HG03457 (cell line): ENCODE data around the gene ICAM1.
"Not testable (repeated sequence)": the region's sequence is repeated elsewhere in the genome, so short reads cannot be mapped to it uniquely, and the experiment has no call there.

Experiments
- ATAC-seq: cut with Tn5 transposase; IDR thresholded peaks from one replicate; pipeline ENCODE4 v1.9.1; 2021; ENCODE audit warnings: moderate number of reproducible peaks; ENCODE audit not compliant: unreplicated experiment

ICAM1 gene

GRCh38 chr19:10241826-10242449 is 29.0 kb upstream of the ICAM1 start:
- not testable (repeated sequence) for ATAC-seq

- ATAC-seq = no peak
Observed at GRCh38 chr19:10243606-10244005, 27.3 kb upstream of the ICAM1 start.

DNA sequence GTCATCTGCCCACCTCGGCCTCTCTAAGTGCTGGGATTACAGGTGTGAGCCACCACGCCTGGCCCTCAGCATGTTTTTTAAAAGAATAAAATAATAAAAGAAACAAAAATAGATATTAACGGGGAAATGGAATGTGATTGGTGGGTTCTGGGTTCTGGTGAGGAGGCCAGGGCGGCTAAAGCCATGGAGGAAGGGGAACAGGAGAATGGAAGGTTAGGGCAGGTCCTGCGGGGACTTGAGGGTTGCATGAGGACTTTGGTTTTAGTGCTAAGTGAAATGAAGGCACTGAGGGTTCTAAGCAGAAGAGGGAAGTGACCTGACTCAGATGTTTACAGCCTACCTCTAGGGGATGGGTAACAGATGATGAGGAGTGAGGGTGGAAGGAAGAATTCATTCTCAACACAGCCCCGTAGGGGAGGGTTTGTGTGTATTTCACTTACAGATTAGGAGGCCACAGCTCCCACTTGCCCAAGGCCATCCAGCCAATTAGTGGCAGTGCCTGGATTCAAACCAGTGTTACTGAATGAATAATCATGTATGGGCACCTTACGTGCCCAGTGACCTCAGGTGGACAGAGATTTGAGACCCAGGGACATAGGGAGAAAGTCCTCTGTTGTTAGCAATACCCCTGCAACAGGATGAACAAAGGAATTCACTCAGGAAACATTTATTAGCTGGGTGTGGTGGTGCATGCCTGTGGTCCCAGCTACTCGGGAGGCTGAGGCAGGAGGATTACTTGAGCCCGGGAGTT is 25.6 kb upstream of the ICAM1 start:
- no peak for ATAC-seq

DNA sequence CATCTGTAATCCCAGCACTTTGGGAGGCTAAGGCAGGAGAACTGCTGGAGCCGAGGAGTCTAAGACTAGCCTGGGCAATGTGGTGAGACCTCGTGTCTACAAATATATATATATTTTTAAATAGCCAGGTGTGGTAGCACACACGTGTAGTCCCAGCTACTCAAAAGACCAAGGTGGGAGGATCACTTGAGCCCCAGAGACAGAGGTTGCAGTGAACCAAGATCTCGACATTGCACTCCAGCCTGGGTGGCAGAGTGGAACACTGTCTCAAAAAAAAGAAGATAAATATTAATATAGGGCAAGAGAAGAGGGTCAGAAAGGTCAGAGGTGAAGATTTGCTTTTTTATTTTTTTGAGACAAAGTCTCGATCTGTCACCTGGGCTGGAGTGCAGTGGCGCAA is 24.4 kb upstream of the ICAM1 start:
- no peak for ATAC-seq

GRCh38 chr19:10251792-10252694 is 18.9 kb upstream of the ICAM1 start, which contains the start of gene MRPL4:
Gene MRPL4 (plus strand): TSS chr19:10252214. CDS start chr19:10252254, 40 bp downstream.
- ATAC-seq = peak; percentile 73

- no peak for ATAC-seq
Observed at GRCh38 chr19:10252707-10253106, 18.2 kb upstream of the ICAM1 start.

DNA sequence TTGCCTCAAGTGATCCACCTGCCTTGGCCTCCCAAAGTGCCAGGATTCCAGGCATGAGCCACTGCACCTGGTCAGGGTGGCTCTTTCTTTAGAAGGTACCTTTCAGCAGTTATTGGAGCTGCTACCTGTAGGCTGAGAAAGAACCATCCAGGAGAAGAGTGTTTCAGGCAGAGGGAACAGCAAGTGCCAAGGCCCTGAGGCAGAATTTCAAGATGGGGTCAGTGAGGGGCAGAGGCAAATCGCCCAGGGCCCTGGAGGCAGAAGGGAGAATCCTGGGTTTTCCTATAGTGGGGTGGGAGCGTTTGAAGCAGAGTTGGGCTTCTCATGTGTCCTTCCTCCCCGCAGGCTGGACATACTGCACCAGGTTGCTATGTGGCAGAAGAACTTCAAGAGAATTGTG is 16.7 kb upstream of the ICAM1 start:
- no peak for ATAC-seq

DNA sequence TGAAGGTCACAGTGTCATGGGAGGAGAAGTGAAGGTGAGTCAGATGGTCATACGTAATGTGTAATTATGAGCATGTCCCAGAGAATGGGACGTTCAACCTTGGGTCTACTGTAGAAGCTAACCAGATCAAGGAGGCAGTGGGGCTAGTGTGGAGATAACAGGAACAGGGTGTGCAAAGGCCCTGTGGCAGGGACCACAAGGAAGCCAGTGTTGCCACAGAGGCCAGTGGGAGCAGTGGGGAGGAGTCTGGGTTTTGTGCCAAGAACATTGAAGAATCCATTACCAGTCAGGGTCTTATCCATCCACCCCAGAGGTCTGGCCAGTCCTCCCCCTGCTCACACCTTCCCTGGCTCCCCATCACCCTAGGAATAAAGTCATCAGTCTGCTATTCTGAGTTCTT is 15.6 kb upstream of the ICAM1 start:
- ATAC-seq = no peak

- no peak for ATAC-seq
Observed at GRCh38 chr19:10256551-10256950, 14.4 kb upstream of the ICAM1 start.

- no peak for ATAC-seq
Observed at GRCh38 chr19:10256970-10257615, 13.8 kb upstream of the ICAM1 start.

GRCh38 chr19:10258080-10258710 is 12.7 kb upstream of the ICAM1 start:
- no peak for ATAC-seq

GRCh38 chr19:10259162-10259905 is 11.6 kb upstream of the ICAM1 start:
- ATAC-seq = no peak

DNA sequence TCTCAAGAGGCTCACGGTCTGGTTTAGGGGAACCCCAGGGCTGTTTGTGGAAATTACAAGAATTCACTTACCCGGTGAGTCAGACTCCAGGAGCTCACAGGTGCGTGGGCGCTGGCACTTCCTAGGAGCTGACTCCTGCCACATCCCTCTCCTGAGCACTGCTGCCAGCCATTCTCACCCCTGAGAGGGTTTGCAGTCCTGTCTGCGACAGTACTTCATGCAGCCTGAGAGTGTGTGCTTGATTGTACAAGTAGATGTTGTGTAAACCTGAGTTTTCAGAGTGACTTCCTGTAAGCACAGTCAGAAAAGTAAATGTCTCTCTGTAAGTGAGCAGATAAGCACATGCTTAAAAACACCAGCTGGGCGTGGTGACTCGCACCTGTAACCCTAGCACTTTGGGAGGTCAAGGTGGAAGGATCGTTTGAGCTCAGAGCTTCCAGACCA is 10.8 kb upstream of the ICAM1 start:
- no peak for ATAC-seq

GRCh38 chr19:10262771-10263170 is 8.1 kb upstream of the ICAM1 start:
- no peak for ATAC-seq

DNA sequence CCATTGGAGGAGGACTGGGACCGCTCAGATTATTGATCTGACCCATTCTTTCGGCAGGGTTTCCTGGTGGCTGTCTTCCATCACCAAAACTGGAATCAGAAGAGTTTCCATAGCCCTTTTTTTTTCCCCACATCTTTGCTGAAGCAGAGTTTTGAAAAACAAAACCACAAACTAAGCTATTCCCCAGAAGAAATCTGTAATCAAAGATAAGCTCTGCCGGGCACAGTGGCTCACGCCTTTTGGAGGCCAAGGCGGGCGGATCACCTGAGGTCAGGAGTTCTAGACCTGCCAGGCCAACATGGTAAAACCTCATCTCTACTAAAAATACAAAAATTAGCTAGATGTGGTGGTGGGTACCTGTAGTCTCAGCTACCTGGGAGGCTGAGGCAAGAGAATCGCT is 4.2 kb upstream of the ICAM1 start:
- no peak for ATAC-seq

DNA sequence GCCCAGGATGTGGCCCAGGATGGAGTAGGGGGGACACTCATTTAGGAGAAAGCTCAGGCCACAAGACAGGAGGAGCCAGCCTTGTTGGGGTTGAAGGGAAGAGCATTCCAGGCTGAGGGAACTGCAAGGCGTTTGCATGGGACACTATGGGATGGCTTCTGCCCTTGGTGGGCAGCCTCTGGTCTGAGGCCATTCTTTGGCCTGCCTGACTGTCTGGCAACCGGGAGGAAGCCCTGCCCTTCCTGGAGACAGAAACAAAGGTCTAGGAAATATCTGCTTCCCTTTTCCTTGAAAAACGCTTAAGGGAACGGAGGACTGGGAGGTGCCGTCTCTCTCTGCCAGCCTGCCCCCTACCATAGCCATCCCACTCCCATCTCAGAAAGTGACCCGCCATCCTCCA is 2.8 kb upstream of the ICAM1 start:
- no peak for ATAC-seq

- no peak for ATAC-seq
Observed at GRCh38 chr19:10269333-10270179, 1.4 kb upstream of the ICAM1 start.

DNA sequence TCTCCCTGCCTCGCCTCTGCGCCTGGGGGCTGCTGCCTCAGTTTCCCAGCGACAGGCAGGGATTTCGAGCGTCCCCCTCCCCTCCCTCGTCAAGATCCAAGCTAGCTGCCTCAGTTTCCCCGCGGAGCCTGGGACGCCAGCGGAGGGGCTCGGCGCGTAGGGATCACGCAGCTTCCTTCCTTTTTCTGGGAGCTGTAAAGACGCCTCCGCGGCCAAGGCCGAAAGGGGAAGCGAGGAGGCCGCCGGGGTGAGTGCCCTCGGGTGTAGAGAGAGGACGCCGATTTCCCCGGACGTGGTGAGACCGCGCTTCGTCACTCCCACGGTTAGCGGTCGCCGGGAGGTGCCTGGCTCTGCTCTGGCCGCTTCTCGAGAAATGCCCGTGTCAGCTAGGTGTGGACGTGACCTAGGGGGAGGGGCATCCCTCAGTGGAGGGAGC is 722 bp upstream of the ICAM1 start:
- ATAC-seq = no peak

- no peak for ATAC-seq
Observed at GRCh38 chr19:10271543-10272086, 695 bp downstream of the ICAM1 start.
